ENCODE data around the gene FMN1. TPM values are rescaled to one million over a fixed set of nuclear protein-coding genes. Genes with fewer than 3 reads are reported as not detected.

The FMN1 gene
- total RNA-seq, 1 donor from 2014 or later: 4.0 TPM

DNA sequence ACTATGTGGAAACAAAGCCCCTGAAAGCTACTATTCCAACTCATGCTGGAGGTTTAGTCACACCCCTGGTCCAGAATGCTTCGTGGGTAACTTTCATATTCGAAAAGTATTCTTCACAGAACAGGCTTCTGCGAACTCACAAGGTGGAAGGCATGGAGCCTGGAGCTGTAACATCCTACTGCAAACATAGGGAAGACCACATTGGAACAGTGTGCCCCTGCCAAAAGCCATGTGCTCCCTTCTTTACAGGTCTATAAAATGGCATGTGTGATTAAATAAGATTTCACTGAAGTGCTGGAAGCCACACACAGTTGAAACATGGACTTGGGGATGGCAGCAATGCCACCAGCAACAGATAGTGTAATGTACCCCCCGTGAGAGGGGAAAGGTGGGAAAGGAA, 370.8 kb downstream of the FMN1 start:
- no peaks in the 10 kb centered on the region for H3K27me3 Mint-ChIP-seq (ENCODE audit: low read depth)
- no peak for DNase-seq (ENCODE audit: low spot score)
- no peak overlapping the region for H3K4me3 Mint-ChIP-seq (ENCODE audit: unreplicated experiment)
- H3K4me1 Mint-ChIP-seq (ENCODE audit: low read depth): peaks cover 87% of the 10 kb centered on the region
- peak overlapping the region; percentile 93 for H3K27ac Mint-ChIP-seq (ENCODE audit: unreplicated experiment)
- H3K9me3 Mint-ChIP-seq (ENCODE audit: low read depth): no peaks in the 10 kb centered on the region
- H3K36me3 Mint-ChIP-seq (ENCODE audit: low read depth): no peaks in the 10 kb centered on the region
- TF ChIP-seq, protein P1, sequence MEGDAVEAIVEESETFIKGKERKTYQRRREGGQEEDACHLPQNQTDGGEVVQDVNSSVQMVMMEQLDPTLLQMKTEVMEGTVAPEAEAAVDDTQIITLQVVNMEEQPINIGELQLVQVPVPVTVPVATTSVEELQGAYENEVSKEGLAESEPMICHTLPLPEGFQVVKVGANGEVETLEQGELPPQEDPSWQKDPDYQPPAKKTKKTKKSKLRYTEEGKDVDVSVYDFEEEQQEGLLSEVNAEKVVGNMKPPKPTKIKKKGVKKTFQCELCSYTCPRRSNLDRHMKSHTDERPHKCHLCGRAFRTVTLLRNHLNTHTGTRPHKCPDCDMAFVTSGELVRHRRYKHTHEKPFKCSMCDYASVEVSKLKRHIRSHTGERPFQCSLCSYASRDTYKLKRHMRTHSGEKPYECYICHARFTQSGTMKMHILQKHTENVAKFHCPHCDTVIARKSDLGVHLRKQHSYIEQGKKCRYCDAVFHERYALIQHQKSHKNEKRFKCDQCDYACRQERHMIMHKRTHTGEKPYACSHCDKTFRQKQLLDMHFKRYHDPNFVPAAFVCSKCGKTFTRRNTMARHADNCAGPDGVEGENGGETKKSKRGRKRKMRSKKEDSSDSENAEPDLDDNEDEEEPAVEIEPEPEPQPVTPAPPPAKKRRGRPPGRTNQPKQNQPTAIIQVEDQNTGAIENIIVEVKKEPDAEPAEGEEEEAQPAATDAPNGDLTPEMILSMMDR (IDR thresholded peaks at IDR 0.05): no peak

- Mint-ChIP-seq H3K27ac (ENCODE audit: unreplicated experiment) (peak overlapping the region; percentile 10), H3K4me1 (ENCODE audit: low read depth) (peaks cover 83% of the 10 kb centered on the region), H3K4me3 (ENCODE audit: unreplicated experiment) (no peak overlapping the region), H3K36me3 (ENCODE audit: low read depth) (no peaks in the 10 kb centered on the region), H3K9me3 (ENCODE audit: low read depth) (no peaks in the 10 kb centered on the region), H3K27me3 (ENCODE audit: low read depth) (no peaks in the 10 kb centered on the region)
- TF ChIP-seq, protein P1 (IDR thresholded peaks at IDR 0.05): no peak
- no peak for DNase-seq (ENCODE audit: low spot score)
These were observed 371.8 kb downstream of the FMN1 start for GRCh38 chr15:32822739-32823138.

GRCh38 chr15:32819448-32819847, 375.1 kb downstream of the FMN1 start:
- Mint-ChIP-seq H3K27ac (ENCODE audit: unreplicated experiment) (peak overlapping the region; percentile 94), H3K27me3 (ENCODE audit: low read depth) (no peaks in the 10 kb centered on the region), H3K9me3 (ENCODE audit: low read depth) (no peaks in the 10 kb centered on the region), H3K4me1 (ENCODE audit: low read depth) (peaks cover 62% of the 10 kb centered on the region), H3K4me3 (ENCODE audit: unreplicated experiment) (peak overlapping the region; percentile 61), H3K36me3 (ENCODE audit: low read depth) (no peaks in the 10 kb centered on the region)
- TF ChIP-seq, protein P1 (IDR thresholded peaks at IDR 0.05): no peak
- no peak for DNase-seq (ENCODE audit: low spot score)

DNA sequence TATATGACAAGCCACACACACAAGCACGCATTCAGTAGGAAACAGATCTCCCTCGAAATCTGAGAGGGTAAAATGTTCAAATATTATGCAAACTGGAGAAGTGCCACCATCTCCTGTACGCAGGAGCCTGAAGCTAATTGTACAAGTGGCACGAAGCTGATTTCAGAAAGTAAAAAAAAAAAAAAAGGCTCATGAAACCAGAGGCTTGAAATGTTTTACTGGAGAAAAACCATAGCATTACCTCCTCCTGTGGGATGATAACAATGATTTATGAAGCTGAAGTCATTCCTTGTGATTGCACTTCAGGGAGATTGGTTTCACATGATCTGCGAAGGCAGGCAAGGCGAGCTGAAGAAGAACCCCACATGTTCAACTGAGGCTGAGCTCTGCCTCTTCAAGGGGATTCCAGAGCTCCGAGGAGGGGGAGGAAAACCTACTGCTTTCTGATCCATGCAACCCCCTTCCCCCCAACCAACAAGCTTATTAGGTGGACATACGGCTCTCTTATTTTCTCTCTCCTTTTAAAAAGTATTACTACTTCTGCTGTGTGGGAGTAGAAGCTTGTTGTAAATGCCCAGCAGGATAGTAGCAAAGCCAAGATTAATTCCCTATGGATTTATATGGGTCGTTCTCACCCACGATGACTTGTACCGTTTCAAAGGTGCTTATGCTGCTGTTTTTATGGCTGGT, 375.6 kb downstream of the FMN1 start:
- Mint-ChIP-seq H3K4me3 (ENCODE audit: unreplicated experiment) (peak overlapping the region; percentile 61), H3K36me3 (ENCODE audit: low read depth) (no peaks in the 10 kb centered on the region), H3K4me1 (ENCODE audit: low read depth) (peaks cover 56% of the 10 kb centered on the region), H3K27ac (ENCODE audit: unreplicated experiment) (peak overlapping the region; percentile 94), H3K9me3 (ENCODE audit: low read depth) (no peaks in the 10 kb centered on the region), H3K27me3 (ENCODE audit: low read depth) (no peaks in the 10 kb centered on the region)
- TF ChIP-seq, protein P1 (IDR thresholded peaks at IDR 0.05): peak; percentile 13
- DNase-seq (ENCODE audit: low spot score): no peak

GRCh38 chr15:32817577-32817976, 376.9 kb downstream of the FMN1 start:
- TF ChIP-seq, protein P1 (IDR thresholded peaks at IDR 0.05): no peak
- no peaks in the 10 kb centered on the region for H3K9me3 Mint-ChIP-seq (ENCODE audit: low read depth)
- no peaks in the 10 kb centered on the region for H3K36me3 Mint-ChIP-seq (ENCODE audit: low read depth)
- no peaks in the 10 kb centered on the region for H3K27me3 Mint-ChIP-seq (ENCODE audit: low read depth)
- no peak overlapping the region for H3K27ac Mint-ChIP-seq (ENCODE audit: unreplicated experiment)
- H3K4me3 Mint-ChIP-seq (ENCODE audit: unreplicated experiment): no peak overlapping the region
- no peak for DNase-seq (ENCODE audit: low spot score)
- peaks cover 44% of the 10 kb centered on the region for H3K4me1 Mint-ChIP-seq (ENCODE audit: low read depth)

Data from chondrocyte (in vitro differentiated cells).